Spleen (tissue), 11 donors: ENCODE results near the gene TWIST1. TPM values are rescaled to one million over a fixed set of nuclear protein-coding genes. Genes with fewer than 3 reads are reported as not detected.

Source experiments
- DNase-seq: peaks from one replicate; pipeline ENCODE4 v3.0.0-alpha.2; 2020
- H3K27ac ChIP-seq, 8 donors: fragments of 200-600 bp; sonication (generic) in 7 of 8; 1 replicate in 4 of 8; 2 replicates in 4 of 8; pipeline versions ENCODE4 v1.5.0 to v1.8.0; 2016 to 2021; ENCODE audit warnings: inconsistent platforms in 4 of 8, mild to moderate bottlenecking in 4 of 8, moderate library complexity in 1 of 8
- H3K27me3 ChIP-seq, 7 donors: fragments of 200-600 bp; sonication (generic) in 6 of 7; replicated peaks in 1 of 7; 1 replicate in 4 of 7; 2 replicates in 3 of 7; pipeline versions ENCODE4 v1.5.0 to v1.8.0; 2016 to 2021; ENCODE audit warnings: inconsistent platforms in 3 of 7, mild to moderate bottlenecking in 1 of 7
- H3K36me3 ChIP-seq, 6 donors: fragments of 200-600 bp; sonication (generic) in 5 of 6; 1 replicate in 4 of 6; 2 replicates in 2 of 6; pipeline versions ENCODE4 v1.5.0 to v1.8.0; 2016 to 2021; ENCODE audit warnings: inconsistent platforms in 2 of 6
- H3K4me1 ChIP-seq, 6 donors: fragments of 200-600 bp; sonication (generic) in 5 of 6; 1 replicate in 3 of 6; 2 replicates in 3 of 6; pipeline versions ENCODE4 v1.5.0 to v1.8.0; 2016 to 2021; ENCODE audit warnings: inconsistent platforms in 3 of 6
- H3K4me3 ChIP-seq, 8 donors: fragments of 200-600 bp; sonication (generic) in 7 of 8; 1 replicate in 4 of 8; 2 replicates in 4 of 8; pipeline versions ENCODE4 v1.5.0 to v1.8.0; 2016 to 2021; ENCODE audit warnings: inconsistent platforms in 4 of 8, mild to moderate bottlenecking in 4 of 8, moderate library complexity in 2 of 8
- H3K9me3 ChIP-seq, 8 donors: fragments of 200-600 bp; sonication (generic) in 7 of 8; 1 replicate in 4 of 8; 2 replicates in 4 of 8; pipeline versions ENCODE4 v1.5.0 to v1.8.0; 2016 to 2021; ENCODE audit warnings: inconsistent platforms in 4 of 8
- CTCF ChIP-seq, 11 experiments: fragments of 200-600 bp in 7 of 11; fragments of 450-650 bp in 4 of 11; sonication (generic) in 4 of 11; IDR thresholded peaks in 8 of 11; conservative IDR thresholded peaks in 3 of 11; 1 replicate in 7 of 11; 2 replicates in 4 of 11; pipeline versions ENCODE4 v1.4.0 to v1.8.0; 2016 to 2021; ENCODE audit warnings: antibody characterized with exemption in 11 of 11, inconsistent platforms in 4 of 11, mild to moderate bottlenecking in 1 of 11
- POLR2A ChIP-seq, 3 donors: fragments of 450-650 bp; IDR thresholded peaks; one replicate each; pipeline ENCODE4 v1.5.1; 2017; ENCODE audit warnings: antibody characterized with exemption in 3 of 3, mild to moderate bottlenecking in 1 of 3
- POLR2AphosphoS5 ChIP-seq, 3 donors: sonication (generic); formaldehyde crosslinking; IDR thresholded peaks; one replicate each; pipeline ENCODE4 v1.5.1; 2017; ENCODE audit warnings: antibody characterized with exemption in 3 of 3
- WGBS, 5 donors: extraction: QIAGEN DNeasy Blood & Tissue Kit in 3 of 5; methylation state at CpG; one replicate each; pipeline versions ENCODE4 v1.1.5 to v1.1.7; 2013 to 2018; 5-methylcytosine and 5-hydroxymethylcytosine counted together
- intact Hi-C: fragments of 100-400 bp; cut with DNase I; formaldehyde crosslinking; loops from one replicate; pipeline ENCODE4 v1.15.0; 2023; ENCODE audit warnings: low total_unique reads
- polyA plus RNA-seq, 3 donors: library from polyadenylated mRNA; stranded (reverse); fragments of 200-250 nt; gene quantifications; one replicate each; pipeline ENCODE4 v1.2.1, GENCODE V29; 2013
- total RNA-seq, 7 donors: library from RNA; depleted of rRNA in 3 of 7; stranded (reverse); fragments of >200 nt in 3 of 7; fragmentation: NEBNext Ultra II Directional in 4 of 7; extraction: Animal tissue kit (Norgen Biotek cat#: 25700) in 4 of 7; gene quantifications; one replicate each; pipeline versions ENCODE4 v1.1.0 to v1.2.1, GENCODE V29; 2016 to 2021
- donor health status: healthy with polysubstance abuse.
- donor health status: DM: no; HTN: no; CAD: no; lungs with moderate emphysema.
- donor health status: DM: no; HTN: no; CAD: no.
- donor health status: Bipolar disorder and iron deficiency.
- donor health status: healthy.
- donor health status: DM: no; HTN: no; CAD: no.
- donor health status: DM: yes; HTN: yes; CAD: no.

TWIST1 gene
- total and polyA plus RNA-seq, 10 donors: 0.33 TPM; not detected in 9

GRCh38 chr7:19069842-19070241 is 47.6 kb downstream of the TWIST1 start:
- Histone ChIP-seq H3K4me3 (no peak overlapping the region), H3K36me3 (no peaks in the 10 kb centered on the region), H3K27ac (no peak overlapping the region), H3K9me3 (peaks cover 0 to 9% (median 3%) of the 10 kb centered on the region in 8 donors), H3K27me3 (peaks cover 0 to 5% (median 0%) of the 10 kb centered on the region in 7 donors), H3K4me1 (no peaks in the 10 kb centered on the region)
- intact Hi-C loops: no loop called here
- 63 to 82% (median 75%) methylated on average over 1 of the region's 1 CpG for WGBS, 5 donors
- TF ChIP-seq CTCF (IDR thresholded peaks at IDR 0.05 in 8 of 11, conservative IDR thresholded peaks at IDR 0.05 in 3 of 11) (no peak), POLR2AphosphoS5 (IDR thresholded peaks at IDR 0.05) (no peak), POLR2A (IDR thresholded peaks at IDR 0.05) (no peak)
- no peak for DNase-seq

- H3K4me1 ChIP-seq: no peaks in the 10 kb centered on the region
- WGBS, 5 donors: 43 to 60% (median 52%) methylated on average over 2 of the region's 2 CpGs
- H3K9me3 ChIP-seq: no peaks in the 10 kb centered on the region
- DNase-seq: no peak
- TF ChIP-seq POLR2A (IDR thresholded peaks at IDR 0.05) (no peak), CTCF (IDR thresholded peaks at IDR 0.05 in 8 of 11, conservative IDR thresholded peaks at IDR 0.05 in 3 of 11) (no peak), POLR2AphosphoS5 (IDR thresholded peaks at IDR 0.05) (no peak)
- intact Hi-C loops: no loop called here
- H3K27me3 ChIP-seq: peaks cover 0 to 3% (median 0%) of the 10 kb centered on the region in 7 donors
- no peaks in the 10 kb centered on the region for H3K36me3 ChIP-seq
- no peak overlapping the region for H3K4me3 ChIP-seq
- no peak overlapping the region for H3K27ac ChIP-seq
Measured at GRCh38 chr7:19066170-19066569, 51.3 kb downstream of the TWIST1 start.

Other genes starting within 250 kb of the TWIST1 start
- gene FERD3L, start 27.8 kb upstream of the TWIST1 start, total RNA-seq: not detected
- gene FERD3L, start 27.8 kb upstream of the TWIST1 start, polyA plus RNA-seq: not detected